A673 (cell line): ENCODE data around the gene PRR23E. TPM values are rescaled to one million over a fixed set of nuclear protein-coding genes. Genes with fewer than 3 reads are reported as not detected.

Source experiments
- BruUV-seq: library from RNA; stranded (reverse); fragments of 400-500 nt; replicated peaks from 2 replicates; lab custom pipeline; 2021; lab: Mats Ljungman, UMichigan
- CTCF ChIA-PET: fragments of 300-600 bp; sonication (Branson Sonifier 250); formaldehyde crosslinking; loops from one replicate; lab custom pipeline; 2022; ENCODE audit warnings: antibody characterized with exemption; lab: Charles Lee
- POLR2A ChIA-PET: fragments of 300-600 bp; sonication (Branson Sonifier 250); formaldehyde crosslinking; loops from one replicate; lab custom pipeline; 2022; ENCODE audit warnings: antibody characterized with exemption; ENCODE audit not compliant: low non-redundant PET; lab: Charles Lee
- DNase-seq: peaks from one replicate; pipeline ENCODE4 v3.0.0-alpha.2; 2015; ENCODE audit warnings: low spot score
- H3K27ac ChIP-seq: fragments of 200-600 bp; sonication (generic); 2 replicates; pipeline ENCODE4 v1.5.1; 2016; ENCODE audit warnings: mixed run types, low read depth, mild to moderate bottlenecking, mixed read lengths, antibody characterized with exemption, low read length; ENCODE audit not compliant: poor library complexity, severe bottlenecking
- H3K27me3 ChIP-seq: fragments of 200-600 bp; sonication (generic); replicated peaks from 2 replicates; pipeline ENCODE4 v1.6.1; 2017; ENCODE audit warnings: mixed run types, low read depth, mild to moderate bottlenecking, mixed read lengths, antibody characterized with exemption, low read length; ENCODE audit not compliant: insufficient read depth, poor library complexity
- H3K36me3 ChIP-seq: fragments of 200-600 bp; sonication (generic); 2 replicates; pipeline ENCODE4 v1.6.1; 2016; ENCODE audit warnings: mixed run types, mild to moderate bottlenecking, mixed read lengths, antibody characterized with exemption, low read length; ENCODE audit not compliant: insufficient read depth, poor library complexity, severe bottlenecking
- H3K4me1 ChIP-seq: fragments of 200-600 bp; sonication (generic); 2 replicates; pipeline ENCODE4 v1.6.1; 2017; ENCODE audit warnings: mixed run types, mild to moderate bottlenecking, mixed read lengths, antibody characterized with exemption, low read length; ENCODE audit not compliant: insufficient read depth, poor library complexity, severe bottlenecking
- H3K4me3 ChIP-seq: fragments of 200-600 bp; sonication (generic); 2 replicates; pipeline ENCODE4 v1.5.1; 2016; ENCODE audit warnings: low read depth, mixed run types, mild to moderate bottlenecking, mixed read lengths, low read length; ENCODE audit not compliant: poor library complexity, severe bottlenecking
- H3K9me3 ChIP-seq: fragments of 200-600 bp; sonication (generic); 2 replicates; pipeline ENCODE4 v1.6.1; 2016; ENCODE audit warnings: mixed run types, low read depth, mild to moderate bottlenecking, mixed read lengths, antibody characterized with exemption, low read length; ENCODE audit not compliant: poor library complexity, severe bottlenecking
- EZH2 ChIP-seq: fragments of 200-600 bp; sonication (generic); IDR thresholded peaks from 2 replicates; pipeline ENCODE4 v1.6.1; 2017; ENCODE audit warnings: borderline replicate concordance, low read depth, mild to moderate bottlenecking, mixed read lengths, antibody characterized with exemption, low read length; ENCODE audit not compliant: poor library complexity, severe bottlenecking
- intact Hi-C: fragments of 100-400 bp; cut with micrococcal nuclease; formaldehyde crosslinking; loops from one replicate; pipeline ENCODE4 v1.10.0; 2022; ENCODE audit not compliant: unreplicated experiment
- total RNA-seq: library from RNA; stranded (reverse); gene quantifications from 2 replicates; pipeline ENCODE4 v1.2.3, GENCODE V29; 2021
- TF ChIP-seq, protein P1 (sequence below): fragments of 300-800, 200-600 bp; sonication (generic); conservative IDR thresholded peaks from 2 replicates; pipeline ENCODE4 v1.5.1; 2017; ENCODE audit warnings: low read depth, mild to moderate bottlenecking, antibody characterized with exemption, low read length, moderate library complexity, mixed read lengths

The PRR23E gene
- total RNA-seq, 1 experiment from 2014 or later = not detected

DNA sequence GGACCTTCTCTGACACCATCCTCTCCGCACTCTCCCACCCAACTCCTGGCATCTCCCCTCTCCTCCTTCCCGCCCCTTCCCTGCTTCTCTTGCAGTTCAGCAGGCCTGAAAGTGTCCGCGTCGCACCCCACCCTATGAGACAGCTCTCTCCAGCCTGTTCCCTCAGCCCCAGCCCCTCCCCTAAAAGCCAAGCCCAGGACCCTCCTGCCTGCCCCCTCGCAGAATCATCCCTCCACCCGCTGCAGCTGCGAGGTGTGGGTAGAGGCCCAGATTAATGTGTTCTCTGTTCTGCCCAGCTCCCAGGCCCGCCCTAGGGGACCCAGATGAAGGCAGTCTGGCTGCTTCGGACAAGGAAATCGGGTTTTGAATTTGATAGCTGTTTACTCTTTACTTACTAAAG lies 410 bp downstream of the PRR23E start:
- no peak overlapping the region for H3K4me3 ChIP-seq
- no peak overlapping the region for H3K27ac ChIP-seq
- DNase-seq = no peak
- intact Hi-C loops = no loop called here
- no peaks in the 10 kb centered on the region for H3K4me1 ChIP-seq
- H3K9me3 ChIP-seq = peaks cover 11% of the 10 kb centered on the region
- no peak for TF ChIP-seq EZH2
- TF ChIP-seq, protein P1, sequence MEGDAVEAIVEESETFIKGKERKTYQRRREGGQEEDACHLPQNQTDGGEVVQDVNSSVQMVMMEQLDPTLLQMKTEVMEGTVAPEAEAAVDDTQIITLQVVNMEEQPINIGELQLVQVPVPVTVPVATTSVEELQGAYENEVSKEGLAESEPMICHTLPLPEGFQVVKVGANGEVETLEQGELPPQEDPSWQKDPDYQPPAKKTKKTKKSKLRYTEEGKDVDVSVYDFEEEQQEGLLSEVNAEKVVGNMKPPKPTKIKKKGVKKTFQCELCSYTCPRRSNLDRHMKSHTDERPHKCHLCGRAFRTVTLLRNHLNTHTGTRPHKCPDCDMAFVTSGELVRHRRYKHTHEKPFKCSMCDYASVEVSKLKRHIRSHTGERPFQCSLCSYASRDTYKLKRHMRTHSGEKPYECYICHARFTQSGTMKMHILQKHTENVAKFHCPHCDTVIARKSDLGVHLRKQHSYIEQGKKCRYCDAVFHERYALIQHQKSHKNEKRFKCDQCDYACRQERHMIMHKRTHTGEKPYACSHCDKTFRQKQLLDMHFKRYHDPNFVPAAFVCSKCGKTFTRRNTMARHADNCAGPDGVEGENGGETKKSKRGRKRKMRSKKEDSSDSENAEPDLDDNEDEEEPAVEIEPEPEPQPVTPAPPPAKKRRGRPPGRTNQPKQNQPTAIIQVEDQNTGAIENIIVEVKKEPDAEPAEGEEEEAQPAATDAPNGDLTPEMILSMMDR = no peak
- CTCF ChIA-PET = no interaction called here
- H3K27me3 ChIP-seq = no peaks in the 10 kb centered on the region
- POLR2A ChIA-PET = no interaction called here
- no peaks in the 10 kb centered on the region for H3K36me3 ChIP-seq
- BruUV-seq = no TSS peak

DNA sequence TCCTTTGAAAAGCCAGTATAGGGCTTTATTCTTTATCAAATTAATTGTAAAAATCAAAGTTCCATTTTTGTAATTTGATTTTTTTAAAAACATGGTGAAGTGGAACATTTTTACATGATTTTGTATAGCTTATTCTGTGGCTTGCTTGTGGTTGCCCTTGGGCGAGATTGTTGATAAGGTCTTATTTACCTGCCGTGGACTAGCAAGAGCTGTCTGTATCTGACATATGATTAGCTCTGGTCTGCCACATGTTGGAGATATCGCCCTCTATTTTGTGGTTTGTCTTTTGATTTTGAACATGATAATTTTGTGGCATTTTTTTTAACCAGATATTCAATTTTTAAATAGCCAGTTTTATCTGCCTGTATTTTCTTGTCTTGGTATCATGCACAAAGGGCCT lies 844 bp downstream of the PRR23E start:
- Histone ChIP-seq H3K4me3 (no peak overlapping the region), H3K9me3 (peaks cover 11% of the 10 kb centered on the region), H3K36me3 (no peaks in the 10 kb centered on the region), H3K27me3 (no peaks in the 10 kb centered on the region), H3K27ac (no peak overlapping the region), H3K4me1 (no peaks in the 10 kb centered on the region)
- no peak for TF ChIP-seq EZH2
- TF ChIP-seq, protein P1 = no peak
- BruUV-seq = no TSS peak
- CTCF ChIA-PET = no interaction called here
- DNase-seq = no peak
- intact Hi-C loops = no loop called here
- POLR2A ChIA-PET = no interaction called here

- Histone ChIP-seq H3K27me3 (peaks cover 2% of the 10 kb centered on the region), H3K27ac (no peak overlapping the region), H3K4me1 (no peaks in the 10 kb centered on the region), H3K4me3 (no peak overlapping the region), H3K36me3 (no peaks in the 10 kb centered on the region), H3K9me3 (peaks cover 11% of the 10 kb centered on the region)
- intact Hi-C loops = no loop called here
- DNase-seq = no peak
- ChIA-PET POLR2A (no interaction called here), CTCF (no interaction called here)
- TF ChIP-seq, protein P1 = no peak
- no peak for TF ChIP-seq EZH2
- no TSS peak for BruUV-seq
These were observed 1.8 kb downstream of the PRR23E start for GRCh38 chr3:127194601-127195187.
